K562 (cell line): Measurements from ENCODE around the gene ZNF723. TPM values are rescaled to one million over a fixed set of nuclear protein-coding genes. Genes with fewer than 3 reads are reported as not detected.

Experiments used
- ATAC-seq: fragments of 200-7000 bp; cut with Tn5 transposase; 3 replicates; pipeline ENCODE4 v1.9.1; 2020; ENCODE audit warnings: moderate library complexity
- BruUV-seq: library from RNA; stranded (reverse); fragments of 400-500 nt; replicated peaks from 2 replicates; lab custom pipeline; 2021; lab: Mats Ljungman, UMichigan
- CTCF ChIA-PET: fragments of 300-600 bp; formaldehyde crosslinking; extraction: SDS; loops from one replicate; lab custom pipeline; 2021; ENCODE audit warnings: low intra/inter-chr PET ratio; lab: Yijun Ruan, JAX
- POLR2A ChIA-PET: fragments of 300-600, 350-650 bp; sonication (Branson Sonifier 250); formaldehyde crosslinking; extraction: SDS; loops from one replicate; lab custom pipeline; 2021; ENCODE audit warnings: antibody characterized with exemption, inconsistent platforms; lab: Yijun Ruan, JAX
- DNase-seq, 4 experiments: peaks; one replicate each; pipeline versions ENCODE4 v3.0.0 to v3.0.0-alpha.2; 2011 to 2018; ENCODE audit warnings: low spot score in 3 of 4, mixed read lengths in 3 of 4; ENCODE audit errors: extremely low read depth in 1 of 4
- FAIRE-seq: peaks from 2 replicates; lab custom pipeline; 2011; peaks lifted over from hg19 to GRCh38; lab: Jason Lieb, UNC
- H2AFZ ChIP-seq: 2 replicates; pipeline ENCODE4 v1.6.0; 2011; ENCODE audit warnings: low read depth, low read length, control low read depth, inconsistent platforms
- H3K27ac ChIP-seq: fragments of 200-600 bp; 3 replicates; pipeline ENCODE4 v1.8.0; 2011; ENCODE audit warnings: low read depth, mild to moderate bottlenecking, control low read depth, inconsistent platforms, low read length, moderate library complexity, mixed read lengths; ENCODE audit errors: extremely low read depth
- H3K27me3 ChIP-seq, 2 experiments: fragments of 300-600 bp in 1 of 2; 2 replicates in 1 of 2; 3 replicates in 1 of 2; pipeline versions ENCODE4 v1.6.0 to v1.8.0; 2011; ENCODE audit warnings: inconsistent platforms in 2 of 2, low read length in 2 of 2, mild to moderate bottlenecking in 1 of 2, mixed read lengths in 1 of 2, moderate library complexity in 1 of 2; ENCODE audit not compliant: control insufficient read depth in 2 of 2, insufficient read depth in 2 of 2
- H3K36me3 ChIP-seq: fragments of 300-600 bp; 3 replicates; pipeline ENCODE4 v1.8.0; 2011; ENCODE audit warnings: mild to moderate bottlenecking, low read length, inconsistent platforms; ENCODE audit not compliant: control insufficient read depth, insufficient read depth
- H3K4me1 ChIP-seq, 2 experiments: fragments of 200-600 bp in 1 of 2; replicated peaks in 1 of 2; 2 replicates in 1 of 2; 3 replicates in 1 of 2; pipeline versions ENCODE4 v1.5.1 to v1.8.0; 2011; ENCODE audit warnings: inconsistent platforms in 2 of 2, low read length in 2 of 2, mild to moderate bottlenecking in 1 of 2, mixed read lengths in 1 of 2, moderate library complexity in 1 of 2; ENCODE audit not compliant: control insufficient read depth in 2 of 2, insufficient read depth in 2 of 2
- H3K4me2 ChIP-seq: 2 replicates; pipeline ENCODE4 v1.6.1; 2011; ENCODE audit warnings: low read length, control low read depth, inconsistent platforms, mixed read lengths; ENCODE audit not compliant: insufficient read depth
- H3K4me3 ChIP-seq: fragments of 200-600 bp; sonication (generic), shearing (Covaris generic); 2 replicates; pipeline ENCODE4 v1.5.1; 2016; ENCODE audit warnings: control low read depth, inconsistent platforms
- H3K79me2 ChIP-seq: fragments of 200-600 bp; 3 replicates; pipeline ENCODE4 v1.8.0; 2011; ENCODE audit warnings: low read length, inconsistent platforms; ENCODE audit not compliant: control insufficient read depth, insufficient read depth
- H3K9ac ChIP-seq, 2 experiments: 2 replicates each; pipeline versions ENCODE4 v1.6.0 to v1.6.1; 2011; ENCODE audit warnings: low read depth in 2 of 2, low read length in 2 of 2, control low read depth in 1 of 2, inconsistent platforms in 1 of 2, mild to moderate bottlenecking in 1 of 2, mixed read lengths in 1 of 2; ENCODE audit not compliant: insufficient read depth in 1 of 2
- H3K9me1 ChIP-seq: one replicate; pipeline ENCODE4 v1.6.0; 2011; ENCODE audit warnings: inconsistent platforms, mild to moderate bottlenecking, low read length, moderate library complexity; ENCODE audit not compliant: control insufficient read depth, insufficient read depth
- H3K9me3 ChIP-seq: replicated peaks from 2 replicates; pipeline ENCODE4 v1.5.1; 2011; ENCODE audit warnings: low read depth, low read length, inconsistent platforms; ENCODE audit not compliant: control insufficient read depth, insufficient read depth
- H4K20me1 ChIP-seq: replicated peaks from 2 replicates; pipeline ENCODE4 v1.6.1; 2011; ENCODE audit warnings: low read length, inconsistent platforms, mixed read lengths; ENCODE audit not compliant: control insufficient read depth, insufficient read depth
- CHD4 ChIP-seq: fragments of 200-600 bp; sonication (generic); IDR thresholded peaks from 3 replicates; pipeline ENCODE4 v1.6.1; 2012; ENCODE audit warnings: low read depth, mild to moderate bottlenecking, mixed read lengths, low read length, inconsistent platforms; ENCODE audit not compliant: insufficient read depth, insufficient replicate concordance, poor library complexity, severe bottlenecking
- CTBP1 ChIP-seq: fragments of 450-650 bp; IDR thresholded peaks from 2 replicates; pipeline ENCODE4 v1.6.1; 2016; ENCODE audit warnings: borderline replicate concordance
- FOSL1 ChIP-seq: fragments of 200-800 bp; sonication (Bioruptor generic); conservative IDR thresholded peaks from 2 replicates; pipeline ENCODE4 v1.6.1; 2016; ENCODE audit warnings: missing genetic modification characterization, missing compliant biosample characterization
- HDAC6 ChIP-seq: IDR thresholded peaks from 2 replicates; pipeline ENCODE4 v1.6.1; 2012; ENCODE audit warnings: low read depth, mild to moderate bottlenecking, control low read depth, inconsistent platforms, low read length, moderate library complexity
- JUN ChIP-seq, 2 experiments: sonication (generic) in 1 of 2; formaldehyde crosslinking in 1 of 2; IDR thresholded peaks; 2 replicates each; pipeline versions ENCODE4 v1.6.1 to v1.8.0; 2012 to 2022; ENCODE audit warnings: borderline replicate concordance in 2 of 2, mild to moderate bottlenecking in 2 of 2, improper control_type of control experiment in 1 of 2, low read depth in 1 of 2, low read length in 1 of 2, missing genetic modification reagents in 1 of 2
- MAZ ChIP-seq, 2 experiments: fragments of 450-650 bp in 1 of 2; sonication (generic) in 1 of 2; formaldehyde crosslinking; IDR thresholded peaks in 1 of 2; conservative IDR thresholded peaks in 1 of 2; 2 replicates each; pipeline versions ENCODE4 v1.4.0 to v1.5.0; 2020; ENCODE audit warnings: mild to moderate bottlenecking in 1 of 2, missing genetic modification reagents in 1 of 2
- MCM3 ChIP-seq: fragments of 450-650 bp; IDR thresholded peaks from 2 replicates; pipeline ENCODE4 v1.6.1; 2016
- NCOR1 ChIP-seq: fragments of 450-650 bp; IDR thresholded peaks from 2 replicates; pipeline ENCODE4 v1.6.1; 2016; ENCODE audit warnings: mild to moderate bottlenecking, moderate library complexity
- TEAD1 ChIP-seq, 2 experiments: fragments of 450-650 bp in 1 of 2; sonication (generic) in 1 of 2; formaldehyde crosslinking; IDR thresholded peaks; 2 replicates each; pipeline versions ENCODE4 v1.4.0 to v1.8.0; 2020 to 2022; ENCODE audit warnings: mild to moderate bottlenecking in 2 of 2, missing genetic modification reagents in 1 of 2
- WGBS: fragments of 100-300 bp; shearing (Covaris generic); methylation state at CpG from one replicate; pipeline ENCODE4 v1.1.6; 2016; ENCODE audit warnings: low coverage, mixed read lengths; ENCODE audit not compliant: insufficient coverage; ENCODE audit errors: missing lambda C conversion rate; 5-methylcytosine and 5-hydroxymethylcytosine counted together
- in situ Hi-C: fragments of 300-500 bp; cut with MboI; formaldehyde crosslinking; loops from 4 replicates; pipeline ENCODE4 v1.15.0; 2018; ENCODE audit warnings: inconsistent platforms, mixed read lengths
- intact Hi-C: fragments of 100-400 bp; cut with micrococcal nuclease; formaldehyde crosslinking; loops from 2 replicates; pipeline ENCODE4 v1.14.2; 2022
- polyA plus RNA-seq, 8 experiments: library from polyadenylated mRNA; depleted of rRNA in 4 of 8; stranded (reverse) in 5 of 8; unstranded in 3 of 8; fragments of >200 nt; fragmentation: Nextera tagmentation in 2 of 8; fragmentation: Illumina TruSeq in 1 of 8; extraction: Ambion mirVana in 2 of 8; extraction: Trizol in 1 of 8; gene quantifications; 2 replicates each; pipeline versions ENCODE4 v1.2.1 to v1.2.3, GENCODE V29; 2011 to 2014; ENCODE audit warnings: inconsistent platforms in 1 of 8, missing spikeins in 1 of 8
- total RNA-seq, 7 experiments: library from RNA; depleted of rRNA in 6 of 7; stranded (reverse); fragments of >200 nt in 6 of 7; fragmentation: Illumina TruSeq in 2 of 7; extraction: Trizol in 2 of 7; gene quantifications; 2 replicates each; pipeline versions ENCODE4 v1.2.1 to v1.2.3, GENCODE V29; 2011 to 2021; ENCODE audit warnings: low replicate concordance in 1 of 7
- TF ChIP-seq, protein P1 (sequence below): fragments of 250-450 bp; sonication (Bioruptor Pico); IDR thresholded peaks from 2 replicates; pipeline ENCODE4 v1.9.0; 2021; ENCODE audit warnings: mild to moderate bottlenecking, inconsistent platforms
- TF ChIP-seq, protein P2 (sequence below): IDR thresholded peaks from 2 replicates; pipeline ENCODE4 v1.6.1; 2012; ENCODE audit warnings: low read depth, low read length, improper control_type of control experiment, borderline replicate concordance
- TF ChIP-seq, protein P3 (sequence below): fragments of 250-450 bp; sonication (Bioruptor Pico); IDR thresholded peaks from 2 replicates; pipeline ENCODE4 v1.5.0; 2021; ENCODE audit warnings: mild to moderate bottlenecking, borderline replicate concordance
- TF ChIP-seq, protein P4 (sequence below), 2 experiments: fragments of 450-650 bp; conservative IDR thresholded peaks; 2 replicates each; pipeline ENCODE4 v1.6.1; 2017; ENCODE audit warnings: mild to moderate bottlenecking in 2 of 2, moderate library complexity in 2 of 2

Gene ZNF723
- total and polyA plus RNA-seq, 9 of the 15 experiments (the other 6 are each of a cell fraction or from before 2014, with no cell fraction given): 0.07 to 0.18 (median 0.11) TPM; not detected in 6

DNA sequence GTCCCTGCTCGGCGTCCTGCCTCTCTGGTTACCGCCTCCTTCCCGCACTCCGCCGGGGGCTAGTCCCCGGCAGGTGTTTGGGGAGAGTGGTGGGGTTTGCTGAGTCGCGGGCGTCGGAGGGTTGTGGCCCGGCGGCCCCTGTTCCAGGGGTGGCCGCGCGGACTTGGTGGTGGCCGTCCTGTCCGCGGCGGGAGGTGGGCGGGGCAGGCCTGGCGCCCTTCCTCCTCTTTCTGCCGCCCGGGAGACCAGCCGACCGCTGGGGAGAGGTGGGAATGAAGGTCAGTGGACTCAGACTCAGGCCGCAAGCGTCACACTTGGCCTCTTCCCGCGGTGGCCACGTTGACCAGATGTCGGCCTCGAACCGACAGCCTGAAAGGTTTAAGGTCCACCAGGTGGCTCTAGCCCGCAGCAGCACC lies 61.8 kb downstream of the ZNF723 start:
- intact Hi-C loops (no loop called here), in situ Hi-C loops (no loop called here)
- ChIA-PET POLR2A (no interaction called here), CTCF (interaction anchor here (0.6 kb wide), 1 partner anchor 30 kb away, joined by 3 read pairs; no protein-coding TSS in a partner anchor)
- H3K9me3 ChIP-seq: no peaks in the 10 kb centered on the region
- H3K9ac ChIP-seq: no peak overlapping the region
- no peak overlapping the region for H2AFZ ChIP-seq
- H3K4me3 ChIP-seq: no peak overlapping the region
- WGBS: 6% methylated on average over 21 of the region's 35 CpGs
- no peaks in the 10 kb centered on the region for H4K20me1 ChIP-seq
- DNase-seq (peak in 1 of 4 experiments; percentile 2), ATAC-seq (no peak), FAIRE-seq (no peak)
- no peaks in the 10 kb centered on the region for H3K27me3 ChIP-seq
- H3K4me2 ChIP-seq: no peak overlapping the region
- no peaks in the 10 kb centered on the region for H3K79me2 ChIP-seq
- no peaks in the 10 kb centered on the region for H3K36me3 ChIP-seq
- H3K27ac ChIP-seq: no peak overlapping the region
- no peaks in the 10 kb centered on the region for H3K9me1 ChIP-seq
- no TSS peak for BruUV-seq
- no peaks in the 10 kb centered on the region for H3K4me1 ChIP-seq
- no peak for TF ChIP-seq HDAC6
- TF ChIP-seq, protein P1, sequence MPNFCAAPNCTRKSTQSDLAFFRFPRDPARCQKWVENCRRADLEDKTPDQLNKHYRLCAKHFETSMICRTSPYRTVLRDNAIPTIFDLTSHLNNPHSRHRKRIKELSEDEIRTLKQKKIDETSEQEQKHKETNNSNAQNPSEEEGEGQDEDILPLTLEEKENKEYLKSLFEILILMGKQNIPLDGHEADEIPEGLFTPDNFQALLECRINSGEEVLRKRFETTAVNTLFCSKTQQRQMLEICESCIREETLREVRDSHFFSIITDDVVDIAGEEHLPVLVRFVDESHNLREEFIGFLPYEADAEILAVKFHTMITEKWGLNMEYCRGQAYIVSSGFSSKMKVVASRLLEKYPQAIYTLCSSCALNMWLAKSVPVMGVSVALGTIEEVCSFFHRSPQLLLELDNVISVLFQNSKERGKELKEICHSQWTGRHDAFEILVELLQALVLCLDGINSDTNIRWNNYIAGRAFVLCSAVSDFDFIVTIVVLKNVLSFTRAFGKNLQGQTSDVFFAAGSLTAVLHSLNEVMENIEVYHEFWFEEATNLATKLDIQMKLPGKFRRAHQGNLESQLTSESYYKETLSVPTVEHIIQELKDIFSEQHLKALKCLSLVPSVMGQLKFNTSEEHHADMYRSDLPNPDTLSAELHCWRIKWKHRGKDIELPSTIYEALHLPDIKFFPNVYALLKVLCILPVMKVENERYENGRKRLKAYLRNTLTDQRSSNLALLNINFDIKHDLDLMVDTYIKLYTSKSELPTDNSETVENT (CRISPR knock-in tag): no peak
- TF ChIP-seq FOSL1 (tag): no peak
- TF ChIP-seq, protein P2, sequence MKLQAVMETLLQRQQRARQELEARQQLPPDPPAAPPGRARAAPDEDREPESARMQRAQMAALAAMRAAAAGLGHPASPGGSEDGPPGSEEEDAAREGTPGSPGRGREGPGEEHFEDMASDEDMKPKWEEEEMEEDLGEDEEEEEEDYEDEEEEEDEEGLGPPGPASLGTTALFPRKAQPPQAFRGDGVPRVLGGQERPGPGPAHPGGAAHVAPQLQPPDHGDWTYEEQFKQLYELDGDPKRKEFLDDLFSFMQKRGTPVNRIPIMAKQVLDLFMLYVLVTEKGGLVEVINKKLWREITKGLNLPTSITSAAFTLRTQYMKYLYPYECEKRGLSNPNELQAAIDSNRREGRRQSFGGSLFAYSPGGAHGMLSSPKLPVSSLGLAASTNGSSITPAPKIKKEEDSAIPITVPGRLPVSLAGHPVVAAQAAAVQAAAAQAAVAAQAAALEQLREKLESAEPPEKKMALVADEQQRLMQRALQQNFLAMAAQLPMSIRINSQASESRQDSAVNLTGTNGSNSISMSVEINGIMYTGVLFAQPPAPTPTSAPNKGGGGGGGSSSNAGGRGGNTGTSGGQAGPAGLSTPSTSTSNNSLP: no peak
- TF ChIP-seq CTBP1: no peak
- no peak for TF ChIP-seq CHD4
- TF ChIP-seq JUN (IDR thresholded peaks at IDR 0.05; ENCODE audit: borderline replicate concordance, low read depth, low read length): no peak
- no peak for TF ChIP-seq JUN (CRISPR knock-in tag; IDR thresholded peaks at IDR 0.05; ENCODE audit: borderline replicate concordance)
- no peak for TF ChIP-seq NCOR1
- TF ChIP-seq, protein P3, sequence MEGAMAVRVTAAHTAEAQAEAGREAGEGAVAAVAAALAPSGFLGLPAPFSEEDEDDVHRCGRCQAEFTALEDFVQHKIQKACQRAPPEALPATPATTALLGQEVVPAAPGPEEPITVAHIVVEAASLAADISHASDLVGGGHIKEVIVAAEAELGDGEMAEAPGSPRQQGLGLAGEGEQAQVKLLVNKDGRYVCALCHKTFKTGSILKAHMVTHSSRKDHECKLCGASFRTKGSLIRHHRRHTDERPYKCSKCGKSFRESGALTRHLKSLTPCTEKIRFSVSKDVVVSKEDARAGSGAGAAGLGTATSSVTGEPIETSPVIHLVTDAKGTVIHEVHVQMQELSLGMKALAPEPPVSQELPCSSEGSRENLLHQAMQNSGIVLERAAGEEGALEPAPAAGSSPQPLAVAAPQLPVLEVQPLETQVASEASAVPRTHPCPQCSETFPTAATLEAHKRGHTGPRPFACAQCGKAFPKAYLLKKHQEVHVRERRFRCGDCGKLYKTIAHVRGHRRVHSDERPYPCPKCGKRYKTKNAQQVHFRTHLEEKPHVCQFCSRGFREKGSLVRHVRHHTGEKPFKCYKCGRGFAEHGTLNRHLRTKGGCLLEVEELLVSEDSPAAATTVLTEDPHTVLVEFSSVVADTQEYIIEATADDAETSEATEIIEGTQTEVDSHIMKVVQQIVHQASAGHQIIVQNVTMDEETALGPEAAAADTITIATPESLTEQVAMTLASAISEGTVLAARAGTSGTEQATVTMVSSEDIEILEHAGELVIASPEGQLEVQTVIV: no peak
- TF ChIP-seq, protein P4, sequence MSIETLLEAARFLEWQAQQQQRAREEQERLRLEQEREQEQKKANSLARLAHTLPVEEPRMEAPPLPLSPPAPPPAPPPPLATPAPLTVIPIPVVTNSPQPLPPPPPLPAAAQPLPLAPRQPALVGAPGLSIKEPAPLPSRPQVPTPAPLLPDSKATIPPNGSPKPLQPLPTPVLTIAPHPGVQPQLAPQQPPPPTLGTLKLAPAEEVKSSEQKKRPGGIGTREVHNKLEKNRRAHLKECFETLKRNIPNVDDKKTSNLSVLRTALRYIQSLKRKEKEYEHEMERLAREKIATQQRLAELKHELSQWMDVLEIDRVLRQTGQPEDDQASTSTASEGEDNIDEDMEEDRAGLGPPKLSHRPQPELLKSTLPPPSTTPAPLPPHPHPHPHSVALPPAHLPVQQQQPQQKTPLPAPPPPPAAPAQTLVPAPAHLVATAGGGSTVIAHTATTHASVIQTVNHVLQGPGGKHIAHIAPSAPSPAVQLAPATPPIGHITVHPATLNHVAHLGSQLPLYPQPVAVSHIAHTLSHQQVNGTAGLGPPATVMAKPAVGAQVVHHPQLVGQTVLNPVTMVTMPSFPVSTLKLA (conservative IDR thresholded peaks at IDR 0.05): no peak
- no peak for TF ChIP-seq MCM3
- no peak for TF ChIP-seq MAZ (CRISPR knock-in tag; conservative IDR thresholded peaks at IDR 0.05 in 1 of 2, IDR thresholded peaks at IDR 0.05 in 1 of 2)
- no peak for TF ChIP-seq TEAD1 (CRISPR knock-in tag; IDR thresholded peaks at IDR 0.05)
